Epithelial cell of esophagus (primary cell): Measurements from ENCODE around the gene PELI3.

ENCODE experiments used
- DNase-seq: peaks from one replicate; pipeline ENCODE4 v3.0.0; 2010; ENCODE audit warnings: low read depth
- H3K4me3 ChIP-seq: 2 replicates; pipeline ENCODE4 v1.5.1; 2011; ENCODE audit warnings: mild to moderate bottlenecking, low read length, control low read depth
- CTCF ChIP-seq: IDR thresholded peaks from 2 replicates; pipeline ENCODE4 v1.5.1; 2011; ENCODE audit warnings: low read depth, mild to moderate bottlenecking, low read length, control low read depth, inconsistent platforms; ENCODE audit not compliant: insufficient read depth; ENCODE audit errors: missing control alignments

PELI3 gene

GRCh38 chr11:66464916-66465315 is 1.8 kb upstream of the PELI3 start:
- TF ChIP-seq CTCF, result no peak
- no peak overlapping the region for H3K4me3 ChIP-seq
- no peak for DNase-seq

GRCh38 chr11:66465373-66466224 is 1.1 kb upstream of the PELI3 start:
- TF ChIP-seq CTCF, result no peak
- no peak for DNase-seq
- H3K4me3 ChIP-seq, result peak overlapping the region; percentile 66

- peak; percentile 3 for TF ChIP-seq CTCF
These were observed 442 bp downstream of the PELI3 start for GRCh38 chr11:66467034-66467659.

GRCh38 chr11:66467756-66468155 is 1.1 kb downstream of the PELI3 start:
- peak overlapping the region; percentile 53 for H3K4me3 ChIP-seq
- no peak for TF ChIP-seq CTCF
- no peak for DNase-seq

More at GRCh38 chr11:66467034-66467659, 442 bp downstream of the PELI3 start:
- peak overlapping the region; percentile 53 for H3K4me3 ChIP-seq
- peak; percentile 36 for DNase-seq

GRCh38 chr11:66468691-66469090 is 2.0 kb downstream of the PELI3 start:
- H3K4me3 ChIP-seq, result no peak overlapping the region
- no peak for TF ChIP-seq CTCF
- DNase-seq, result no peak

- no peak for TF ChIP-seq CTCF
- DNase-seq, result no peak
- H3K4me3 ChIP-seq, result no peak overlapping the region
These were observed 2.7 kb downstream of the PELI3 start for GRCh38 chr11:66469441-66469840.
